PC-9 (cell line): ENCODE measurements around the gene PTF1A. TPM values are rescaled to one million over a fixed set of nuclear protein-coding genes. Genes with fewer than 3 reads are reported as not detected.

Experiments used
- BruUV-seq: library from RNA; stranded (reverse); fragments of 400-500 nt; replicated peaks from 2 replicates; lab custom pipeline; 2021; lab: Mats Ljungman, UMichigan
- CTCF ChIA-PET: fragments of 300-600 bp; sonication (Branson Sonifier 250); formaldehyde crosslinking; loops from one replicate; lab custom pipeline; 2022; ENCODE audit warnings: antibody characterized with exemption; lab: Charles Lee
- POLR2A ChIA-PET: fragments of 300-600 bp; sonication (Branson Sonifier 250); formaldehyde crosslinking; loops from one replicate; lab custom pipeline; 2022; ENCODE audit warnings: antibody characterized with exemption; ENCODE audit not compliant: unreplicated experiment; lab: Charles Lee
- DNase-seq, 2 experiments: peaks; one replicate each; pipeline versions ENCODE4 v3.0.0 to v3.0.0-alpha.2; 2015 to 2022; ENCODE audit warnings: mixed read lengths in 1 of 2
- H2AFZ ChIP-seq: fragments of 200-600 bp; sonication (generic); 2 replicates; pipeline ENCODE4 v1.8.1; 2017; ENCODE audit warnings: antibody characterized with exemption
- H3F3A ChIP-seq: fragments of 200-600 bp; sonication (generic); 2 replicates; pipeline ENCODE4 v1.8.1; 2017; ENCODE audit warnings: antibody characterized with exemption, mild to moderate bottlenecking, low read depth; ENCODE audit not compliant: insufficient read depth
- H3K27ac ChIP-seq: fragments of 200-600 bp; sonication (generic); 2 replicates; pipeline ENCODE4 v1.6.1; 2016; ENCODE audit warnings: mixed run types
- H3K27me3 ChIP-seq: fragments of 200-600 bp; sonication (generic); 2 replicates; pipeline ENCODE4 v1.6.1; 2016; ENCODE audit warnings: low read depth, mixed run types; ENCODE audit not compliant: insufficient read depth
- H3K36me3 ChIP-seq: fragments of 200-600 bp; sonication (generic); 2 replicates; pipeline ENCODE4 v1.6.1; 2016; ENCODE audit warnings: low read depth, mixed run types
- H3K4me1 ChIP-seq: fragments of 200-600 bp; sonication (generic); replicated peaks from 2 replicates; pipeline ENCODE4 v1.6.1; 2016; ENCODE audit warnings: mixed run types; ENCODE audit not compliant: insufficient read depth
- H3K4me2 ChIP-seq: fragments of 200-600 bp; sonication (generic); 2 replicates; pipeline ENCODE4 v1.6.1; 2017; ENCODE audit warnings: mixed run types
- H3K4me3 ChIP-seq: fragments of 200-600 bp; sonication (generic); 2 replicates; pipeline ENCODE4 v1.6.1; 2016; ENCODE audit warnings: mixed run types
- H3K79me2 ChIP-seq: fragments of 200-600 bp; sonication (generic); 2 replicates; pipeline ENCODE4 v1.6.1; 2017; ENCODE audit warnings: low read depth, mixed run types
- H3K9me2 ChIP-seq: fragments of 200-600 bp; sonication (generic); 2 replicates; pipeline ENCODE4 v1.8.1; 2017; ENCODE audit warnings: mild to moderate bottlenecking; ENCODE audit not compliant: insufficient read depth
- H3K9me3 ChIP-seq: fragments of 200-600 bp; sonication (generic); 2 replicates; pipeline ENCODE4 v1.8.1; 2016; ENCODE audit warnings: low read depth; ENCODE audit not compliant: insufficient read depth
- H4K20me1 ChIP-seq: fragments of 200-600 bp; sonication (generic); 2 replicates; pipeline ENCODE4 v1.8.1; 2017; ENCODE audit not compliant: insufficient read depth
- EZH2 ChIP-seq: fragments of 200-600 bp; sonication (generic); IDR thresholded peaks from 2 replicates; pipeline ENCODE4 v1.8.0; 2017; ENCODE audit warnings: antibody characterized with exemption, low read depth
- intact Hi-C: fragments of 100-400 bp; cut with micrococcal nuclease; formaldehyde crosslinking; loops from one replicate; pipeline ENCODE4 v1.10.0; 2022; ENCODE audit not compliant: unreplicated experiment
- total RNA-seq: library from RNA; stranded (reverse); gene quantifications from 2 replicates; pipeline ENCODE4 v1.2.3, GENCODE V29; 2021
- TF ChIP-seq, protein P1 (sequence below): fragments of 200-600 bp; sonication (generic); conservative IDR thresholded peaks from 2 replicates; pipeline ENCODE4 v1.6.1; 2017; ENCODE audit warnings: mixed run types, antibody characterized with exemption, mild to moderate bottlenecking, moderate library complexity

Gene PTF1A
- total RNA-seq, 1 experiment from 2014 or later, result not detected

DNA sequence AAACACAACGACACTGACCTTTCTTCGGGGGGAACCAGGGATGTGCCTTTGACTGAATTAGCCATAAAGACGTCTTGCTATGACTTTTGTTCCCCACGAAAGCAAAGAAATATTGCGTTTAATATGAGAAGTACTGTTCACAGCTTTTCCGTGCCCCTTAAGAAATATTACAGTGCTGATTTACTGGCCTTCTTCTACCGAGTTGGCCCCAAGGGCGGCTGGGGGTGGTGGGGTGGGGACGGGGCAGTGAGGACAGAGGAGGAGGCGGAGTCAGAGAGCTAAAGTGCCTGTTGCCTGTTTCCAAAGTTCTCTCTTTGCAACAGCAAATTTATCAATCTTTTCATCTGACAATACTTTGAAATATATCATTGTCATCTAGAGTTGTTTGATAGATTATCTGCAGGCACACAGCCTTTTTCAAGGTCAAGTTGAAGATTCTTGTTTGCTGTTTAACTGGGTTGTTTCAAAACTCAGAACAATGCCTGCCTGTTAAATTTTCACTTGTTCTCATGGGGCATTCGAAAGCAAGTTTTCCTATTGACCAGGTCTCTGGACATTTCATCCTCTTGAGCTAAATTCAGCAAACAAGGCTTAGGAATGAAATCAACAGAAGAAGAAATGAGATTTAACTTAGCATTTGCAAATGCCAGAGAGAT, 9.0 kb downstream of the PTF1A start:
- POLR2A ChIA-PET, result no interaction called here
- H3K36me3 ChIP-seq, result no peaks in the 10 kb centered on the region
- no peaks in the 10 kb centered on the region for H3K9me3 ChIP-seq

DNA sequence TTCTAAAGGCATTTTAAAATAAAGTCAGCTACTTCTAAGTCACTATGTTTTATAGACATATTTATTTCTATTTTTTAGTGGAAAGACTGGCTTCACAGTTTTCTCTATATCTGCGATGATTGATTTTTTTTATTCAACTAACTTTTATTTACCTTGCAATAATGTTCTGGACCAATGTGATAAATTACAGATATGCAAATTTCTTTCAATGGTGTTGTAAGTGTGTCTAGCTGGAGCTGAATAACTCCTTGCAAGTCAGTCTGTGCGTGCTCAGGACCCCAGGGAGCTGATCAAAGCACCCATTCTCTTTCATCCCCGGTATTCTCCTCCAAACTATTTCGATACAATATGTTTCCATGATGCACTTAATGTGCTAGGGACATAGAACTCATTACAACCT, 9.7 kb downstream of the PTF1A start:
- Histone ChIP-seq H3K4me2 (no peak overlapping the region), H3F3A (no peaks in the 10 kb centered on the region), H2AFZ (no peak overlapping the region), H4K20me1 (no peaks in the 10 kb centered on the region), H3K27me3 (peaks cover 25% of the 10 kb centered on the region; the same call in 1 of the 2 replicates), H3K4me3 (no peak overlapping the region), H3K27ac (no peak overlapping the region), H3K36me3 (no peaks in the 10 kb centered on the region), H3K9me2 (no peaks in the 10 kb centered on the region), H3K9me3 (no peaks in the 10 kb centered on the region), H3K4me1 (no peaks in the 10 kb centered on the region), H3K79me2 (no peaks in the 10 kb centered on the region)
- intact Hi-C loops, result no loop called here
- DNase-seq, result no peak
- POLR2A ChIA-PET, result no interaction called here
- CTCF ChIA-PET, result no interaction called here
- BruUV-seq, result no TSS peak
- TF ChIP-seq, protein P1, sequence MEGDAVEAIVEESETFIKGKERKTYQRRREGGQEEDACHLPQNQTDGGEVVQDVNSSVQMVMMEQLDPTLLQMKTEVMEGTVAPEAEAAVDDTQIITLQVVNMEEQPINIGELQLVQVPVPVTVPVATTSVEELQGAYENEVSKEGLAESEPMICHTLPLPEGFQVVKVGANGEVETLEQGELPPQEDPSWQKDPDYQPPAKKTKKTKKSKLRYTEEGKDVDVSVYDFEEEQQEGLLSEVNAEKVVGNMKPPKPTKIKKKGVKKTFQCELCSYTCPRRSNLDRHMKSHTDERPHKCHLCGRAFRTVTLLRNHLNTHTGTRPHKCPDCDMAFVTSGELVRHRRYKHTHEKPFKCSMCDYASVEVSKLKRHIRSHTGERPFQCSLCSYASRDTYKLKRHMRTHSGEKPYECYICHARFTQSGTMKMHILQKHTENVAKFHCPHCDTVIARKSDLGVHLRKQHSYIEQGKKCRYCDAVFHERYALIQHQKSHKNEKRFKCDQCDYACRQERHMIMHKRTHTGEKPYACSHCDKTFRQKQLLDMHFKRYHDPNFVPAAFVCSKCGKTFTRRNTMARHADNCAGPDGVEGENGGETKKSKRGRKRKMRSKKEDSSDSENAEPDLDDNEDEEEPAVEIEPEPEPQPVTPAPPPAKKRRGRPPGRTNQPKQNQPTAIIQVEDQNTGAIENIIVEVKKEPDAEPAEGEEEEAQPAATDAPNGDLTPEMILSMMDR, result no peak
- no peak for TF ChIP-seq EZH2

More for the DNA sequence above, 9.0 kb downstream of the PTF1A start:
- no peak for DNase-seq
- intact Hi-C loops, result no loop called here
- no peaks in the 10 kb centered on the region for H3K9me2 ChIP-seq
- no peak overlapping the region for H2AFZ ChIP-seq
- no TSS peak for BruUV-seq
- no peaks in the 10 kb centered on the region for H4K20me1 ChIP-seq
- peaks cover 25% of the 10 kb centered on the region; the same call in 1 of the 2 replicates for H3K27me3 ChIP-seq
- H3K79me2 ChIP-seq, result no peaks in the 10 kb centered on the region
- no peak overlapping the region for H3K4me3 ChIP-seq
- H3K4me2 ChIP-seq, result no peak overlapping the region
- H3K27ac ChIP-seq, result no peak overlapping the region
- TF ChIP-seq, protein P1, result no peak
- no peaks in the 10 kb centered on the region for H3F3A ChIP-seq
- CTCF ChIA-PET, result no interaction called here
- no peaks in the 10 kb centered on the region for H3K4me1 ChIP-seq

DNA sequence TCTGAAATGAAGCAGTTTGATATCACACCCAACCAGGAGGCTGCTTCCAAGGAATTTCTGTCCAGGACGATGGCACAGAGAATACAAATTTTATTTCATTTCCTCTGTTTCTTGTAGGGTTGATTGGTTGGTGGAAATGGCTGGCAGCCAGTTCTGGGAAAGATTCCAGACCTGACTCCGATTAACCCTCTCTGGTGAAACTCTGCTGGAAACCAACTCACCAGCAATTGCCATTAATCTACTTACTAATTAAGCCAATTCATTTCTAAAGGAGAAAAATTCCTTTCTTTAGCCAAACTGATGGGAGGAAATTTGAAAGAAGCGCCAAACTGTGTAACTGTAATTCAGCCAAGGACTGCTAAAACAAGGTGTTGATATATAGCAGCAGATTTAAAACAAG, 10.7 kb downstream of the PTF1A start:
- no peaks in the 10 kb centered on the region for H3K4me1 ChIP-seq
- H3F3A ChIP-seq, result no peaks in the 10 kb centered on the region
- BruUV-seq, result no TSS peak
- no peak for DNase-seq
- no peaks in the 10 kb centered on the region for H4K20me1 ChIP-seq
- no peak overlapping the region for H3K4me2 ChIP-seq
- no peaks in the 10 kb centered on the region for H3K36me3 ChIP-seq
- H3K27ac ChIP-seq, result no peak overlapping the region
- intact Hi-C loops, result no loop called here
- H3K4me3 ChIP-seq, result no peak overlapping the region
- no peaks in the 10 kb centered on the region for H3K9me3 ChIP-seq
- peaks cover 25% of the 10 kb centered on the region; the same call in 1 of the 2 replicates for H3K27me3 ChIP-seq
- H3K9me2 ChIP-seq, result no peaks in the 10 kb centered on the region
- no peaks in the 10 kb centered on the region for H3K79me2 ChIP-seq
- ChIA-PET CTCF (no interaction called here), POLR2A (no interaction called here)
- TF ChIP-seq EZH2, result no peak
- TF ChIP-seq, protein P1, result no peak
- H2AFZ ChIP-seq, result no peak overlapping the region
